Vagina (tissue), 2 donors: Measurements from ENCODE around the gene ZNF227. TPM values are rescaled to one million over a fixed set of nuclear protein-coding genes. Genes with fewer than 3 reads are reported as not detected.

Experiments
- DNase-seq, 2 donors: peaks; one replicate each; pipeline ENCODE4 v3.0.0-alpha.2; 2017; ENCODE audit errors: extremely low spot score in 2 of 2
- H3K27ac ChIP-seq: fragments of 200-600 bp; sonication (generic); one replicate; pipeline ENCODE4 v1.5.1; 2019
- H3K27me3 ChIP-seq: fragments of 200-600 bp; sonication (generic); one replicate; pipeline ENCODE4 v1.5.1; 2019
- H3K36me3 ChIP-seq, 2 donors: fragments of 200-600 bp; sonication (generic); one replicate each; pipeline ENCODE4 v1.5.1; 2017 to 2019
- H3K4me1 ChIP-seq: fragments of 200-600 bp; sonication (generic); one replicate; pipeline ENCODE4 v1.5.1; 2019
- H3K4me3 ChIP-seq, 2 donors: fragments of 200-600 bp; sonication (generic); 1 replicate in 1 of 2; 2 replicates in 1 of 2; pipeline ENCODE4 v1.5.1; 2016 to 2019
- H3K9me3 ChIP-seq: fragments of 200-600 bp; sonication (generic); one replicate; pipeline ENCODE4 v1.5.1; 2019
- CTCF ChIP-seq, 3 experiments: fragments of 450-650 bp in 2 of 3; fragments of 200-600 bp in 1 of 3; sonication (generic) in 1 of 3; IDR thresholded peaks; one replicate each; pipeline ENCODE4 v1.5.1; 2017 to 2019; ENCODE audit warnings: antibody characterized with exemption in 3 of 3, mild to moderate bottlenecking in 2 of 3, moderate library complexity in 2 of 3
- POLR2A ChIP-seq, 2 donors: fragments of 450-650 bp; IDR thresholded peaks; one replicate each; pipeline ENCODE4 v1.6.1; 2017; ENCODE audit warnings: antibody characterized with exemption in 2 of 2, mild to moderate bottlenecking in 2 of 2, moderate library complexity in 2 of 2
- POLR2AphosphoS5 ChIP-seq, 2 donors: sonication (generic); formaldehyde crosslinking; IDR thresholded peaks; one replicate each; pipeline ENCODE4 v1.9.0; 2017; ENCODE audit warnings: antibody characterized with exemption in 2 of 2, mild to moderate bottlenecking in 2 of 2, low read depth in 1 of 2; ENCODE audit not compliant: insufficient read depth in 1 of 2
- intact Hi-C: fragments of 100-400 bp; cut with DNase I; formaldehyde crosslinking; loops from one replicate; pipeline ENCODE4 v1.15.1; 2023
- total RNA-seq: library from RNA; depleted of rRNA; stranded (reverse); fragments of >200 nt; gene quantifications from one replicate; pipeline ENCODE4 v1.2.3, GENCODE V29; 2016

The ZNF227 gene
- total RNA-seq, 1 donor from 2014 or later = 14.2 TPM

DNA sequence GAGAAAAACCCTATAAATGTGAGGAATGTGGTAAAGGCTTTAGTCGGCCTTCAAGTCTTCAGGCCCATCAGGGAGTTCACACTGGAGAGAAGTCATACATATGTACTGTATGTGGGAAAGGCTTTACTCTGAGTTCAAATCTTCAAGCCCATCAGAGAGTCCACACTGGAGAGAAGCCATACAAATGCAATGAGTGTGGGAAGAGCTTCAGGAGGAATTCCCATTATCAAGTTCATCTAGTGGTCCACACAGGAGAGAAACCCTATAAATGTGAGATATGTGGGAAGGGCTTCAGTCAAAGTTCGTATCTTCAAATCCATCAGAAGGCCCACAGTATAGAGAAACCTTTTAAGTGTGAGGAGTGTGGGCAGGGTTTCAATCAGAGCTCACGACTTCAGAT lies 35.7 kb upstream of the ZNF227 start:
- Histone ChIP-seq H3K9me3 (peaks cover 76% of the 10 kb centered on the region), H3K4me1 (no peaks in the 10 kb centered on the region), H3K36me3 (peaks cover 20 to 62% of the 10 kb centered on the region in 2 donors), H3K27ac (no peak overlapping the region), H3K4me3 (no peak overlapping the region), H3K27me3 (no peaks in the 10 kb centered on the region)
- intact Hi-C loops = no loop called here
- TF ChIP-seq CTCF (IDR thresholded peaks at IDR 0.05) = no peak
- TF ChIP-seq POLR2AphosphoS5 (IDR thresholded peaks at IDR 0.05; ENCODE audit: insufficient read depth in 1 of 2, low read depth in 1 of 2) = no peak
- TF ChIP-seq POLR2A (IDR thresholded peaks at IDR 0.05) = no peak
- DNase-seq = no peak

- no peak overlapping the region for H3K27ac ChIP-seq
- peaks cover 0 to 18% of the 10 kb centered on the region in 2 donors for H3K36me3 ChIP-seq
- intact Hi-C loops = no loop called here
- TF ChIP-seq POLR2AphosphoS5 (IDR thresholded peaks at IDR 0.05; ENCODE audit: insufficient read depth in 1 of 2, low read depth in 1 of 2) = no peak
- no peak for TF ChIP-seq POLR2A (IDR thresholded peaks at IDR 0.05)
- no peaks in the 10 kb centered on the region for H3K27me3 ChIP-seq
- no peak for DNase-seq
- no peak overlapping the region for H3K4me3 ChIP-seq
- H3K9me3 ChIP-seq = peaks cover 41% of the 10 kb centered on the region
- H3K4me1 ChIP-seq = no peaks in the 10 kb centered on the region
Observed at GRCh38 chr19:44180968-44181367, 31.4 kb upstream of the ZNF227 start.

GRCh38 chr19:44182145-44182544 lies 30.2 kb upstream of the ZNF227 start:
- Histone ChIP-seq H3K4me1 (no peaks in the 10 kb centered on the region), H3K27ac (no peak overlapping the region), H3K4me3 (no peak overlapping the region), H3K36me3 (peaks cover 0 to 6% of the 10 kb centered on the region in 2 donors), H3K9me3 (peaks cover 29% of the 10 kb centered on the region), H3K27me3 (no peaks in the 10 kb centered on the region)
- DNase-seq = no peak
- TF ChIP-seq POLR2AphosphoS5 (IDR thresholded peaks at IDR 0.05; ENCODE audit: insufficient read depth in 1 of 2, low read depth in 1 of 2) (no peak), CTCF (IDR thresholded peaks at IDR 0.05) (no peak), POLR2A (IDR thresholded peaks at IDR 0.05) (no peak)
- intact Hi-C loops = no loop called here

- intact Hi-C loops = no loop called here
Observed at GRCh38 chr19:44190020-44190419, 22.3 kb upstream of the ZNF227 start.

GRCh38 chr19:44192127-44192526 lies 20.2 kb upstream of the ZNF227 start:
- Histone ChIP-seq H3K4me3 (no peak overlapping the region), H3K4me1 (no peaks in the 10 kb centered on the region), H3K36me3 (peaks cover 0 to 4% of the 10 kb centered on the region in 2 donors), H3K9me3 (peaks cover 17% of the 10 kb centered on the region), H3K27me3 (no peaks in the 10 kb centered on the region), H3K27ac (no peak overlapping the region)
- intact Hi-C loops = no loop called here
- TF ChIP-seq POLR2AphosphoS5 (IDR thresholded peaks at IDR 0.05; ENCODE audit: insufficient read depth in 1 of 2, low read depth in 1 of 2) = no peak
- no peak for TF ChIP-seq POLR2A (IDR thresholded peaks at IDR 0.05)
- no peak for TF ChIP-seq CTCF (IDR thresholded peaks at IDR 0.05)
- DNase-seq = no peak

More at GRCh38 chr19:44190020-44190419, 22.3 kb upstream of the ZNF227 start:
- DNase-seq = no peak
- Histone ChIP-seq H3K9me3 (peaks cover 11% of the 10 kb centered on the region), H3K4me1 (no peaks in the 10 kb centered on the region), H3K27ac (no peak overlapping the region), H3K27me3 (no peaks in the 10 kb centered on the region), H3K4me3 (no peak overlapping the region), H3K36me3 (peaks cover 0 to 2% of the 10 kb centered on the region in 2 donors)
- TF ChIP-seq POLR2A (IDR thresholded peaks at IDR 0.05) = no peak
- no peak for TF ChIP-seq POLR2AphosphoS5 (IDR thresholded peaks at IDR 0.05; ENCODE audit: insufficient read depth in 1 of 2, low read depth in 1 of 2)
- TF ChIP-seq CTCF (IDR thresholded peaks at IDR 0.05) = no peak
